Activated CD4-positive, alpha-beta memory T cell treated with anti-CD3 and anti-CD28 coated beads, Interleukin-2, amount 10 ng/mL, durations not matched to agents 7 days and 5 days (primary cell): ENCODE results near the gene RRP1. TPM values are rescaled to one million over a fixed set of nuclear protein-coding genes. Genes with fewer than 3 reads are reported as not detected.

ENCODE experiments used
- CTCF ChIA-PET: fragments of 350-600 bp; sonication (Branson Sonifier 250); formaldehyde crosslinking; loops from one replicate; lab custom pipeline; 2021; ENCODE audit warnings: antibody characterized with exemption, inconsistent platforms; lab: Charles Lee
- POLR2A ChIA-PET: fragments of 350-600 bp; sonication (Branson Sonifier 250); formaldehyde crosslinking; loops from one replicate; lab custom pipeline; 2021; ENCODE audit warnings: antibody characterized with exemption; lab: Charles Lee
- DNase-seq: peaks from one replicate; pipeline ENCODE4 v3.0.0-alpha.2; 2020
- H3K27ac Mint-ChIP-seq: one replicate; pipeline ENCODE4 v1.8.0; 2021; ENCODE audit warnings: mild to moderate bottlenecking, mixed read lengths
- H3K27me3 Mint-ChIP-seq: one replicate; pipeline ENCODE4 v1.8.0; 2021; ENCODE audit warnings: mixed read lengths
- H3K36me3 Mint-ChIP-seq: one replicate; pipeline ENCODE4 v1.8.0; 2021; ENCODE audit warnings: low read depth, mixed read lengths
- H3K4me1 Mint-ChIP-seq: one replicate; pipeline ENCODE4 v1.8.0; 2021; ENCODE audit warnings: mixed read lengths
- H3K4me3 Mint-ChIP-seq: one replicate; pipeline ENCODE4 v1.8.0; 2021; ENCODE audit warnings: mild to moderate bottlenecking, mixed read lengths
- H3K9me3 Mint-ChIP-seq: one replicate; pipeline ENCODE4 v1.8.0; 2021; ENCODE audit warnings: mixed read lengths
- total RNA-seq, 2 experiments: library from RNA; stranded (reverse); gene quantifications; one replicate each; pipeline ENCODE4 v1.2.3, GENCODE V29; 2021

The RRP1 gene
- total RNA-seq, 2 experiments from 2014 or later: 22.4 to 22.6 TPM

DNA sequence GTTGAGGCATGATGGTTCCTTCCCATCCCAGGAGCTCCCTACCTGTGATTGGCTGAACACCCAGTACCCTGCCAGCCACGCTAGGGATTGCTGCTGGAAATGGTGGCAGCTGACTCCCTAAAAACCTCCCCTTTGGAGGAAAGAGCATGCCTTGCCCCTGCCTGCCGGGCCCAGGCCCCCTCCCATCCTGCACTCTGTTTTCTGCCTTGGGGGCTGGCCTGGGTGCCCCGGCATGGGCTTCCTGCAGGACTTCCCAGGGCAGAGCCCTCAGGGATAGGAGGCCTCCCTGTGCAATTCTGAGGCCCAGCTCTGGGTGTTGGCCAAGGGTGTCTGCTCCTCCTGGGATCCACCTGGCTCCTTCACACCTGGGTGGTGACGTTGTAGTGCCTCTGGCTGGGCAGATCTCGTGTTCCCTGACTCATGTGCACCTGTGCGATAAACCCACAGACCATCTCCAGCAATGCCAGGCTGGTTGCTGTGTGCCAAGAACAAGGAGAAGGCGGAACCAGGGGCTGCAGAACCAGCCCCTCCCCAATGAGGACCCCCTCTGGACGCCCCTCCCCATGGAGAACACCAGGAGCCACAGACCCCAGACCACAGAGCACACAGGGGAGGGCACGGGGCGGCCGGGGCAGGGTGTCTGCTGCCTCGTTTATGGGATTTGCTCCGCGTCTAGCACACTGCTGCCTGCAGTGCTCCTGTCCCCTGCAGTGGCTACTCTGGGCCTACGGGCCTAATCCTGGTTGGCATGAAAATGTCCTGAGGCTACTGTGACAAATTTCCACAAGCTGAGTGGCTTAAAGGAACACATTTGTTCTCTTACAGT is 26.9 kb upstream of the RRP1 start:
- ChIA-PET CTCF (no interaction called here), POLR2A (interaction anchor here (1.2 kb wide), 1 partner anchor 42 kb away, joined by 3 read pairs; no protein-coding TSS in a partner anchor)
- H3K27me3 Mint-ChIP-seq: no peaks in the 10 kb centered on the region
- no peak for DNase-seq
- H3K36me3 Mint-ChIP-seq: peaks cover 6% of the 10 kb centered on the region
- no peaks in the 10 kb centered on the region for H3K9me3 Mint-ChIP-seq
- no peak overlapping the region for H3K27ac Mint-ChIP-seq
- H3K4me3 Mint-ChIP-seq: no peak overlapping the region
- H3K4me1 Mint-ChIP-seq: no peaks in the 10 kb centered on the region

GRCh38 chr21:43763901-43764523 is 25.4 kb upstream of the RRP1 start:
- CTCF ChIA-PET: no interaction called here
- no peak for DNase-seq
- H3K9me3 Mint-ChIP-seq: no peaks in the 10 kb centered on the region
- H3K4me1 Mint-ChIP-seq: no peaks in the 10 kb centered on the region
- POLR2A ChIA-PET: no interaction called here
- H3K4me3 Mint-ChIP-seq: no peak overlapping the region
- peaks cover 6% of the 10 kb centered on the region for H3K36me3 Mint-ChIP-seq
- H3K27ac Mint-ChIP-seq: no peak overlapping the region
- H3K27me3 Mint-ChIP-seq: no peaks in the 10 kb centered on the region

DNA sequence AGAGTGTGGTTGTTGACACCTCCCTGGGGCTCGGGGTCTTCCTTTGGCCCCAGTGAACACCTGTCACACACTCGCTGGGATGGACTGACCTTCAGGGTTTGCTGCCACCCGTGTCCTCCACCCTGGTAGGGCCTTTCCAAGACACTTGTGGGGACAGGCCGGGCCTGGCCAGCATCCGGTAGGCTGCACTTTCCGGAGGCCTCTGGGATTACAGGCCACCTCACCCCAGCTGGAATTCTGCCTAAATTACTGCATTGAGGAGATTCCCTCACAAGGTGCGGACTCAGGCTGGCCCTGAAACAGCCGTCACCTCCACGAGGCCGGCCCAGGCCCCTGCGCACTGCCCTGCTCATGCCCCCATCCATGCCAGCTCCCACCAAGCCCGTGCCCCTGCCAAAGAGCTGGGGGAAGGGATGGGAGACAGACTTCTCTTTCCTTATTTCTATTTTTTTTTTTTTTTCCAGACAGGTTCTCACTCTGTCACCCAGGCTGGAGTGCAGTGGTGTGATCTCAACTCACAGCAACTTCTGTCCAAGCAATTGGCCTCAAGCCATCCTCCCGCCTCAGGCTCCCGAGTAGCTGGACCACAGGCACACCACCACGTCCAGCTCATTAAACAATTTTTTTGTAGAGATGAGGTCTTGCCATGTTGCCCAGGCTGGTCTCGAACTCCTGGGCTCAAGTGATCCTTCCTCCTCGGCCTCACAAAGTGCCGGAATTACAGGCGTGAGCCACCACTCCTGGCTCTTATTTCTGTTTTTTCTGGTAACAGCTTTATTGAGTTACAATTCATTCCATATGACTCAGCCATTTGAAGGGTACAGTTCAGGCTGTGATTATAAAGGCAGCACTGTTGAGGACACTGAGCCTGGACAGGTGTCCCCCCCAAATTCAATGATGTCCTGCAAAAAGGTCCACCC is 24.5 kb upstream of the RRP1 start:
- Mint-ChIP-seq H3K27ac (no peak overlapping the region), H3K4me3 (no peak overlapping the region), H3K4me1 (no peaks in the 10 kb centered on the region), H3K27me3 (no peaks in the 10 kb centered on the region), H3K36me3 (peaks cover 6% of the 10 kb centered on the region), H3K9me3 (no peaks in the 10 kb centered on the region)
- ChIA-PET POLR2A (no interaction called here), CTCF (no interaction called here)
- no peak for DNase-seq

DNA sequence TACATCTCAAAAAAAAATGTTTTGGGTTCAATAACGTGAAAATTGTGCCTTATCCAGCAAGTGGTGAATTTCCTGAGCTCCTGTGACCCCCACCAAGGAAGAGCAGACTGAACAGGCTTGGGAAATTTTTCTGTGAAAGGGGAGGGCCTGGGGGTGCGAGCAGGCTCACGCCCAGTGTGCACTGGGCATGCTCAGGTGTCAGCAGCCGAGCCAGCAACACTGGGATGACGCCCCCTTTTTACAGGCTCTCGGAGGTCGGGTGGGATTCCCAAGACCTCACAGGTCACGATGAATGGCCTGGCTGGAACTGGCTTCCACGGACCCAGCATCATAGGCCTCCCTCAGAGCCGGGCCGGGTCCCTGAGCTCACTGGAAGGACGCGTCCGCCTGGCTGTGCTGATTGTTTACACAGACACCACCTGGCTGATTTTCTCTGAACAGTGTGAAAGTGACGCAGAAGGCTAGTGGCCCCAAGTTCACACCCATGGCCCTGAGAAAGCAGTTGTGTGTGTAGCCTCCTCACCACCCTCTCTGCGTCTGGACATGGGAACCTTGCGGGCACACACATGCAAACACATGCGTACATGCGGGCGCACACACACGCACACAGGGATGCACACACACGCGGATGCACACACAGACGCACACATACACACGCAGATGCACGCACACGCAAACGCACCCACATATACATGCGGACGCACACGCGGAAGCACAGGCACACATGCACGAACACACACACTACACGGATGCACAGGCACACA is 22.5 kb upstream of the RRP1 start:
- Mint-ChIP-seq H3K27ac (no peak overlapping the region), H3K4me3 (no peak overlapping the region), H3K4me1 (peaks cover 4% of the 10 kb centered on the region), H3K27me3 (no peaks in the 10 kb centered on the region), H3K36me3 (peaks cover 8% of the 10 kb centered on the region), H3K9me3 (no peaks in the 10 kb centered on the region)
- DNase-seq: no peak
- ChIA-PET POLR2A (no interaction called here), CTCF (no interaction called here)

GRCh38 chr21:43767498-43767983 is 21.8 kb upstream of the RRP1 start:
- POLR2A ChIA-PET: no interaction called here
- CTCF ChIA-PET: no interaction called here
- no peaks in the 10 kb centered on the region for H3K9me3 Mint-ChIP-seq
- H3K27me3 Mint-ChIP-seq: no peaks in the 10 kb centered on the region
- no peak overlapping the region for H3K4me3 Mint-ChIP-seq
- H3K4me1 Mint-ChIP-seq: peaks cover 7% of the 10 kb centered on the region
- H3K36me3 Mint-ChIP-seq: peaks cover 11% of the 10 kb centered on the region
- no peak overlapping the region for H3K27ac Mint-ChIP-seq
- DNase-seq: no peak

GRCh38 chr21:43767984-43768867 is 21.2 kb upstream of the RRP1 start:
- Mint-ChIP-seq H3K27me3 (no peaks in the 10 kb centered on the region), H3K9me3 (no peaks in the 10 kb centered on the region), H3K4me1 (peaks cover 10% of the 10 kb centered on the region), H3K4me3 (no peak overlapping the region), H3K36me3 (peaks cover 16% of the 10 kb centered on the region), H3K27ac (no peak overlapping the region)
- POLR2A ChIA-PET: no interaction called here
- no peak for DNase-seq
- CTCF ChIA-PET: no interaction called here

GRCh38 chr21:43768868-43769167 is 20.6 kb upstream of the RRP1 start:
- peaks cover 20% of the 10 kb centered on the region for H3K36me3 Mint-ChIP-seq
- no peak overlapping the region for H3K27ac Mint-ChIP-seq
- no peaks in the 10 kb centered on the region for H3K27me3 Mint-ChIP-seq
- H3K4me3 Mint-ChIP-seq: no peak overlapping the region
- ChIA-PET CTCF (no interaction called here), POLR2A (no interaction called here)
- peaks cover 12% of the 10 kb centered on the region for H3K4me1 Mint-ChIP-seq
- no peak for DNase-seq
- H3K9me3 Mint-ChIP-seq: no peaks in the 10 kb centered on the region

GRCh38 chr21:43769325-43769958 is 19.9 kb upstream of the RRP1 start:
- CTCF ChIA-PET: no interaction called here

GRCh38 chr21:43770066-43770655 is 19.2 kb upstream of the RRP1 start:
- H3K4me1 Mint-ChIP-seq: peaks cover 26% of the 10 kb centered on the region
- no peak for DNase-seq
- CTCF ChIA-PET: no interaction called here
- POLR2A ChIA-PET: interaction anchor here (0.7 kb wide), 1 partner anchor 1086 kb away, joined by 3 read pairs; no protein-coding TSS in a partner anchor
- H3K27me3 Mint-ChIP-seq: no peaks in the 10 kb centered on the region
- no peak overlapping the region for H3K27ac Mint-ChIP-seq
- peaks cover 29% of the 10 kb centered on the region for H3K36me3 Mint-ChIP-seq
- no peaks in the 10 kb centered on the region for H3K9me3 Mint-ChIP-seq
- H3K4me3 Mint-ChIP-seq: no peak overlapping the region

More at GRCh38 chr21:43769325-43769958, 19.9 kb upstream of the RRP1 start:
- Mint-ChIP-seq H3K36me3 (peaks cover 24% of the 10 kb centered on the region), H3K9me3 (no peaks in the 10 kb centered on the region), H3K27ac (no peak overlapping the region), H3K4me3 (no peak overlapping the region), H3K4me1 (peaks cover 19% of the 10 kb centered on the region), H3K27me3 (no peaks in the 10 kb centered on the region)
- POLR2A ChIA-PET: no interaction called here
- no peak for DNase-seq

DNA sequence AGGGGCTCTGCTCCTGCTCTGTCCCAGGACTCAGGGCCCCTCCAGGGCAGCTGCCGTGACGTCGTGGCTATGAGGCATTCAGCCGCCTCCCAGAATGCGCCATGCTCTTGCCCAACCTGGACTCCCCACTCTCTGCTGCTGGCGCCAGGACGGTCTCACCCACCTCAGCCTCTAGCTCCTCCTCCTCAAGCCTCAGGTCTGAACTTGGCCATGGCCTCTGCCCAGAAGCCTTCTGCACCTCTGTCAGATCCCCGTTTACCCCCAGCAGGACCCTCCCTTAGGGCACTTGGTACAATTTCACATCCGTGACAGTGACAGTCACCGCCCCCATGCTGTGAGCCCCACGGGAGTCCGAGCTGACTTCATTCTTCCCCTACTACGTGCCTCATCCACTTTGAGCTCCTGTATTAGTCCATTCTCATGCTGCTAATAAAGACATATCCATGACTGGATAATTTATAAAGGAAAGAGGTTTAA is 18.1 kb upstream of the RRP1 start:
- Mint-ChIP-seq H3K4me3 (no peak overlapping the region), H3K27ac (no peak overlapping the region), H3K27me3 (no peaks in the 10 kb centered on the region), H3K36me3 (peaks cover 34% of the 10 kb centered on the region), H3K4me1 (peaks cover 32% of the 10 kb centered on the region), H3K9me3 (no peaks in the 10 kb centered on the region)
- CTCF ChIA-PET: no interaction called here
- POLR2A ChIA-PET: interaction anchor here (0.8 to 1.2 kb wide), 2 partner anchors 9 to 19 kb away, joined by 3 read pairs; no protein-coding TSS in a partner anchor
- no peak for DNase-seq
